Neural cell (in vitro differentiated cells): ENCODE data around the gene BHLHE23. TPM values are rescaled to one million over a fixed set of nuclear protein-coding genes. Genes with fewer than 3 reads are reported as not detected.

Source experiments
- H2AFZ ChIP-seq: fragments of 200-600, 300-800 bp; sonication (generic), shearing (Covaris generic); 2 replicates; pipeline ENCODE4 v1.6.0; 2014; ENCODE audit warnings: low read depth, mild to moderate bottlenecking, antibody characterized with exemption, low read length, moderate library complexity
- H3F3A ChIP-seq: fragments of 200-600 bp; shearing (Covaris generic); 2 replicates; pipeline ENCODE4 v1.6.1; 2016; ENCODE audit warnings: mild to moderate bottlenecking, moderate library complexity, mixed read lengths, antibody characterized with exemption, low read length; ENCODE audit not compliant: insufficient read depth, poor library complexity, severe bottlenecking
- H3K27ac ChIP-seq: fragments of 200-600, 300-800 bp; sonication (generic), shearing (Covaris generic); 2 replicates; pipeline ENCODE4 v1.5.1; 2014; ENCODE audit warnings: mild to moderate bottlenecking, low read length, moderate library complexity
- H3K27me3 ChIP-seq: fragments of 300-800, 200-600 bp; sonication (generic), shearing (Covaris generic); 2 replicates; pipeline ENCODE4 v1.6.0; 2014; ENCODE audit warnings: mild to moderate bottlenecking, low read depth, low read length, moderate library complexity; ENCODE audit not compliant: insufficient read depth
- H3K36me3 ChIP-seq: fragments of 300-800, 200-600 bp; sonication (generic), shearing (Covaris generic); 2 replicates; pipeline ENCODE4 v1.5.1; 2014; ENCODE audit warnings: mild to moderate bottlenecking, antibody characterized with exemption, low read length, moderate library complexity; ENCODE audit not compliant: insufficient read depth
- H3K4me2 ChIP-seq: fragments of 300-800, 200-600 bp; sonication (generic), shearing (Covaris generic); 2 replicates; pipeline ENCODE4 v1.6.0; 2014; ENCODE audit warnings: mild to moderate bottlenecking, low read length
- H3K4me3 ChIP-seq: fragments of 300-800, 200-600 bp; sonication (generic), shearing (Covaris generic); 2 replicates; pipeline ENCODE4 v1.5.1; 2014; ENCODE audit warnings: mild to moderate bottlenecking, low read length, moderate library complexity
- H3K79me2 ChIP-seq: fragments of 200-600 bp; shearing (Covaris generic); replicated peaks from 2 replicates; pipeline ENCODE4 v1.6.0; 2014; ENCODE audit warnings: mild to moderate bottlenecking, low read length, moderate library complexity; ENCODE audit not compliant: insufficient read depth
- H3K9ac ChIP-seq: fragments of 300-800, 200-600 bp; sonication (generic), shearing (Covaris generic); 2 replicates; pipeline ENCODE4 v1.6.1; 2016; ENCODE audit warnings: mild to moderate bottlenecking, low read length, mixed read lengths
- H3K9me2 ChIP-seq: fragments of 200-600 bp; shearing (Covaris generic); 2 replicates; pipeline ENCODE4 v1.6.1; 2016; ENCODE audit warnings: mild to moderate bottlenecking, low read length, mixed read lengths; ENCODE audit not compliant: insufficient read depth
- H3K9me3 ChIP-seq: fragments of 200-600, 300-800 bp; sonication (generic), shearing (Covaris generic); 2 replicates; pipeline ENCODE4 v1.6.1; 2016; ENCODE audit warnings: mild to moderate bottlenecking, mixed run types, low read length, moderate library complexity, mixed read lengths
- H4K20me1 ChIP-seq: fragments of 200-600 bp; shearing (Covaris generic); 2 replicates; pipeline ENCODE4 v1.6.1; 2016; ENCODE audit warnings: mild to moderate bottlenecking, mixed run types; ENCODE audit not compliant: insufficient read depth
- EP300 ChIP-seq: fragments of 450-650 bp; conservative IDR thresholded peaks from 2 replicates; pipeline ENCODE4 v1.6.1; 2014; ENCODE audit warnings: antibody characterized with exemption, mild to moderate bottlenecking, moderate library complexity; ENCODE audit not compliant: poor library complexity, severe bottlenecking
- EZH2 ChIP-seq: fragments of 200-600, 300-800 bp; shearing (Covaris generic), sonication (generic); IDR thresholded peaks from 2 replicates; pipeline ENCODE4 v1.6.1; 2014; ENCODE audit warnings: antibody characterized with exemption, low read length, borderline replicate concordance, mild to moderate bottlenecking; ENCODE audit not compliant: insufficient read depth, poor library complexity, severe bottlenecking
- MXI1 ChIP-seq: fragments of 450-650 bp; conservative IDR thresholded peaks from 2 replicates; pipeline ENCODE4 v1.6.1; 2014; ENCODE audit warnings: antibody characterized with exemption, mild to moderate bottlenecking; ENCODE audit not compliant: poor library complexity, severe bottlenecking
- POLR2AphosphoS5 ChIP-seq: IDR thresholded peaks from 2 replicates; pipeline ENCODE4 v1.6.1; 2012
- RAD21 ChIP-seq: fragments of 450-650 bp; conservative IDR thresholded peaks from 2 replicates; pipeline ENCODE4 v1.6.1; 2014; ENCODE audit warnings: antibody characterized with exemption, mild to moderate bottlenecking, moderate library complexity
- SMC3 ChIP-seq: fragments of 450-650 bp; conservative IDR thresholded peaks from 2 replicates; pipeline ENCODE4 v1.6.1; 2014; ENCODE audit warnings: antibody characterized with exemption, mild to moderate bottlenecking, moderate library complexity; ENCODE audit not compliant: poor library complexity
- TAF1 ChIP-seq: IDR thresholded peaks from 2 replicates; pipeline ENCODE4 v1.6.1; 2012; ENCODE audit warnings: low read depth
- polyA plus RNA-seq: library from polyadenylated mRNA; depleted of rRNA; stranded (reverse); fragments of >200 nt; gene quantifications from 2 replicates; pipeline ENCODE4 v1.2.3, GENCODE V29; 2014
- TF ChIP-seq, protein P1 (sequence below): IDR thresholded peaks from 2 replicates; pipeline ENCODE4 v1.6.1; 2012; ENCODE audit warnings: borderline replicate concordance
- TF ChIP-seq, protein P2 (sequence below): fragments of 450-650 bp; IDR thresholded peaks from 2 replicates; pipeline ENCODE4 v1.5.1; 2014; ENCODE audit warnings: antibody characterized with exemption, mild to moderate bottlenecking, moderate library complexity; ENCODE audit not compliant: poor library complexity, severe bottlenecking

Gene BHLHE23
- polyA plus RNA-seq, 1 donor from 2014 or later: not detected

DNA sequence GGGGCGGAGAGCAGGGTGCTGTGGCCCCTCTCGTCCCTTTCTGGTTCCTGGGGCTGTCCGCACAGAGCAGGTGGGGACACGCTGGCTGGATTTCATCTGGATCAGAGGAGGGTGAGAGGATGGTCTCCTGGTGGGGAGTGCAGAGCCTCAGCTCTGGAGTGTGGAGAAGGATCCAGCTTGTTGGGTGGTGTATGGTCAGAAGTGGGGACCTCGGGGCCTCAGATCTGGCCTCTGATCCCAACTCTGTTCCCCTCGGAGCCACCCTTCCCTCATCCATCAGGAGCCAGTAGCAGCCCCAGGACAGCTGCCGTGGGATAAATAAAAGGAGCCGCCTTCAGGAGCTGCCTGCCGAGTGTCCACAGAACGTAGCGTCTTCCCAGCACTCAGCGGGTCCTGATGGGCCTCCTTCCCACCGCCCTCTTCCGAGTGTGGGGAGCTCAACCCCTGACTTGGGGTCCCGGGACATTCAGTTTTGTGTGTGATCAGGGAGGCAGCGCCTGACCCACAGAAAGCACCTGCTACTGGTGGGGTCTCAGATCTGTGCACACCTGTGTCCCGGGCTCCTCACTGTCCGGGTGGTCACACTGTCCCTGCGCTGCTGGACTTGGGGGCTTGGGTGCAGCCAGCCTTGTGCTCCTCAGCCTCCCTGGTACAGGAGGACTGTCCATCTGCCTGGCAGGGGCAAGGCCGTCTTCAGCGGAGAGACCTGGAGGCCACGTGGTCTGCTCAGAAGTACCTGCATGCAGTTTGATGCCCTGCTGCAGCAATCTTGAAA lies 25.4 kb upstream of the BHLHE23 start:
- H3K9me2 ChIP-seq: no peaks in the 10 kb centered on the region
- H3K4me2 ChIP-seq: no peak overlapping the region
- no peaks in the 10 kb centered on the region for H3K27me3 ChIP-seq
- H3K27ac ChIP-seq: no peak overlapping the region
- H3K4me3 ChIP-seq: no peak overlapping the region
- H3K36me3 ChIP-seq: no peaks in the 10 kb centered on the region
- H3K9me3 ChIP-seq: no peaks in the 10 kb centered on the region
- no peak overlapping the region for H3K9ac ChIP-seq
- H3K79me2 ChIP-seq: no peaks in the 10 kb centered on the region
- no peak overlapping the region for H2AFZ ChIP-seq
- no peaks in the 10 kb centered on the region for H3F3A ChIP-seq
- TF ChIP-seq RAD21 (no peak), EZH2 (no peak), MXI1 (no peak), SMC3 (no peak), POLR2AphosphoS5 (no peak), TAF1 (no peak), EP300 (no peak)
- TF ChIP-seq, protein P1, sequence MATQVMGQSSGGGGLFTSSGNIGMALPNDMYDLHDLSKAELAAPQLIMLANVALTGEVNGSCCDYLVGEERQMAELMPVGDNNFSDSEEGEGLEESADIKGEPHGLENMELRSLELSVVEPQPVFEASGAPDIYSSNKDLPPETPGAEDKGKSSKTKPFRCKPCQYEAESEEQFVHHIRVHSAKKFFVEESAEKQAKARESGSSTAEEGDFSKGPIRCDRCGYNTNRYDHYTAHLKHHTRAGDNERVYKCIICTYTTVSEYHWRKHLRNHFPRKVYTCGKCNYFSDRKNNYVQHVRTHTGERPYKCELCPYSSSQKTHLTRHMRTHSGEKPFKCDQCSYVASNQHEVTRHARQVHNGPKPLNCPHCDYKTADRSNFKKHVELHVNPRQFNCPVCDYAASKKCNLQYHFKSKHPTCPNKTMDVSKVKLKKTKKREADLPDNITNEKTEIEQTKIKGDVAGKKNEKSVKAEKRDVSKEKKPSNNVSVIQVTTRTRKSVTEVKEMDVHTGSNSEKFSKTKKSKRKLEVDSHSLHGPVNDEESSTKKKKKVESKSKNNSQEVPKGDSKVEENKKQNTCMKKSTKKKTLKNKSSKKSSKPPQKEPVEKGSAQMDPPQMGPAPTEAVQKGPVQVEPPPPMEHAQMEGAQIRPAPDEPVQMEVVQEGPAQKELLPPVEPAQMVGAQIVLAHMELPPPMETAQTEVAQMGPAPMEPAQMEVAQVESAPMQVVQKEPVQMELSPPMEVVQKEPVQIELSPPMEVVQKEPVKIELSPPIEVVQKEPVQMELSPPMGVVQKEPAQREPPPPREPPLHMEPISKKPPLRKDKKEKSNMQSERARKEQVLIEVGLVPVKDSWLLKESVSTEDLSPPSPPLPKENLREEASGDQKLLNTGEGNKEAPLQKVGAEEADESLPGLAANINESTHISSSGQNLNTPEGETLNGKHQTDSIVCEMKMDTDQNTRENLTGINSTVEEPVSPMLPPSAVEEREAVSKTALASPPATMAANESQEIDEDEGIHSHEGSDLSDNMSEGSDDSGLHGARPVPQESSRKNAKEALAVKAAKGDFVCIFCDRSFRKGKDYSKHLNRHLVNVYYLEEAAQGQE: no peak
- TF ChIP-seq, protein P2, sequence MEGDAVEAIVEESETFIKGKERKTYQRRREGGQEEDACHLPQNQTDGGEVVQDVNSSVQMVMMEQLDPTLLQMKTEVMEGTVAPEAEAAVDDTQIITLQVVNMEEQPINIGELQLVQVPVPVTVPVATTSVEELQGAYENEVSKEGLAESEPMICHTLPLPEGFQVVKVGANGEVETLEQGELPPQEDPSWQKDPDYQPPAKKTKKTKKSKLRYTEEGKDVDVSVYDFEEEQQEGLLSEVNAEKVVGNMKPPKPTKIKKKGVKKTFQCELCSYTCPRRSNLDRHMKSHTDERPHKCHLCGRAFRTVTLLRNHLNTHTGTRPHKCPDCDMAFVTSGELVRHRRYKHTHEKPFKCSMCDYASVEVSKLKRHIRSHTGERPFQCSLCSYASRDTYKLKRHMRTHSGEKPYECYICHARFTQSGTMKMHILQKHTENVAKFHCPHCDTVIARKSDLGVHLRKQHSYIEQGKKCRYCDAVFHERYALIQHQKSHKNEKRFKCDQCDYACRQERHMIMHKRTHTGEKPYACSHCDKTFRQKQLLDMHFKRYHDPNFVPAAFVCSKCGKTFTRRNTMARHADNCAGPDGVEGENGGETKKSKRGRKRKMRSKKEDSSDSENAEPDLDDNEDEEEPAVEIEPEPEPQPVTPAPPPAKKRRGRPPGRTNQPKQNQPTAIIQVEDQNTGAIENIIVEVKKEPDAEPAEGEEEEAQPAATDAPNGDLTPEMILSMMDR: no peak
- no peaks in the 10 kb centered on the region for H4K20me1 ChIP-seq

DNA sequence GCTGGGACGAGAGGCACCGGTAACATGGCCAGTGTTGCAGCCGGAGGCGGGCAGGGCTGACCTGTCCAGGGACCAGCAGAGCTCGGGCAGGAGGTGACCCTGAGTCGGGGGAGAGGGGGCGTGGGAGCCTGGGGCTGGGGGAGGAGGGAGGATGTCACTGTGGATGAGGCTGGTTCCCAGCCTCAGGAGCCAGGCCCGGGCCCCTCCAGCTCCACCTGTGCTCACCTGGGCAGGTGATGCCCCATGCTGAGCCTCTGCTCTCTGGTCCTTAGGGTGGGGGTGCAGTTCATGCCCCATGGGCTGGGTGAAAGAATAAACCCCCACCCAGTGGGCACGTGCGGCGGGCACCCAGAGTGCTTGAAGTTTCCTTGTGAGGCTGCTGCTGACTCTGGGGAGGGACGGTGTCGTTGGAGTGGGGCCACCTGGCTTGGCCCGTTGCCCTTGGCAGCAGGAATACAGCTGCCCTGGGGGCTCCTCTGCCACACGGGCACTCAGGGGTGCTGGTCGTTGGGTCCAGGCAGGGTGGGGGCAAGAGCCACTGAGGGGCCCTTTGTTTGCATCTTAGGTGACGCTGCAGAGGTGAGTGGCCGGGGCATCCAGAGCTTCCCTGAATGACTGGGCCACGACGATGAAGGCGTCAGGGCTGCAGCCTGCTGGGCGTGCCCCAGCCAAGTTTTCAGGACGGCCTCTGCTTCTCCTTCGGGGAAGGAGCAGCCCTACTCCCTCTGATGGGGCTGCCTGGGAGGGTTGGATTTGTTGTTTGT lies 24.7 kb upstream of the BHLHE23 start:
- Histone ChIP-seq H3K27me3 (no peaks in the 10 kb centered on the region), H3K27ac (no peak overlapping the region), H3K79me2 (no peaks in the 10 kb centered on the region), H2AFZ (no peak overlapping the region), H3K4me3 (no peak overlapping the region), H3K4me2 (no peak overlapping the region), H3F3A (no peaks in the 10 kb centered on the region), H3K9ac (no peak overlapping the region), H4K20me1 (no peaks in the 10 kb centered on the region), H3K9me3 (no peaks in the 10 kb centered on the region), H3K36me3 (no peaks in the 10 kb centered on the region), H3K9me2 (no peaks in the 10 kb centered on the region)
- no peak for TF ChIP-seq POLR2AphosphoS5
- TF ChIP-seq EP300: no peak
